HCT116 (cell line): ENCODE results near the gene GALNT15. TPM values are rescaled to one million over a fixed set of nuclear protein-coding genes. Genes with fewer than 3 reads are reported as not detected.

Source experiments
- ATAC-seq: fragments of 200-7000 bp; cut with Tn5 transposase; 2 replicates; pipeline ENCODE4 v1.9.1; 2020; ENCODE audit warnings: mild to moderate bottlenecking, moderate library complexity
- BruUV-seq: library from RNA; stranded (reverse); fragments of 400-500 nt; replicated peaks from 2 replicates; lab custom pipeline; 2021; lab: Mats Ljungman, UMichigan
- CTCF ChIA-PET: fragments of 300-600 bp; sonication (Branson Sonifier 250); formaldehyde crosslinking; loops from one replicate; lab custom pipeline; 2021; ENCODE audit warnings: antibody characterized with exemption; lab: Charles Lee
- POLR2A ChIA-PET: fragments of 300-600, 350-600 bp; sonication (Branson Sonifier 250); formaldehyde crosslinking; loops from one replicate; lab custom pipeline; 2021; ENCODE audit warnings: antibody characterized with exemption; lab: Charles Lee
- RAD21 ChIA-PET, 2 experiments: fragments of 300-600 bp; sonication (Branson Sonifier 250); formaldehyde crosslinking; loops; one replicate each; lab custom pipeline; 2023; ENCODE audit warnings: low total read pairs in 2 of 2; ENCODE audit not compliant: uncharacterized antibody in 2 of 2, unreplicated experiment in 2 of 2, low non-redundant PET in 1 of 2; lab: Charles Lee
- DNase-seq: peaks from one replicate; pipeline ENCODE4 v3.0.0-alpha.2; 2010; ENCODE audit warnings: low read depth, low spot score
- H2AFZ ChIP-seq: fragments of 200-600 bp; shearing (Covaris generic), sonication (generic); 2 replicates; pipeline ENCODE4 v1.6.1; 2017; ENCODE audit warnings: low read depth, mixed run types, mixed read lengths, antibody characterized with exemption, low read length; ENCODE audit not compliant: poor library complexity, severe bottlenecking
- H3K27ac ChIP-seq: 2 replicates; pipeline ENCODE4 v1.5.1; 2012; ENCODE audit warnings: low read depth, low read length
- H3K27me3 ChIP-seq: fragments of 200-600 bp; sonication (generic); 2 replicates; pipeline ENCODE4 v1.6.1; 2016; ENCODE audit warnings: mixed run types, low read length, mixed read lengths; ENCODE audit not compliant: insufficient read depth
- H3K36me3 ChIP-seq, 2 experiments: fragments of 200-500 bp in 1 of 2; fragments of 200-600 bp in 1 of 2; sonication (Bioruptor generic) in 1 of 2; sonication (generic) in 1 of 2; 2 replicates each; pipeline versions ENCODE4 v1.5.1 to v1.6.1; 2014 to 2016; ENCODE audit warnings: low read length in 2 of 2, inconsistent platforms in 1 of 2, mixed read lengths in 1 of 2, mixed run types in 1 of 2; ENCODE audit not compliant: insufficient read depth in 2 of 2, control insufficient read depth in 1 of 2
- H3K4me1 ChIP-seq, 2 experiments: fragments of 200-600 bp in 1 of 2; sonication (generic) in 1 of 2; 2 replicates each; pipeline versions ENCODE4 v1.5.1 to v1.6.1; 2012 to 2017; ENCODE audit warnings: low read length in 2 of 2, inconsistent platforms in 1 of 2, mild to moderate bottlenecking in 1 of 2, mixed read lengths in 1 of 2, mixed run types in 1 of 2, moderate library complexity in 1 of 2; ENCODE audit not compliant: insufficient read depth in 2 of 2, control insufficient read depth in 1 of 2
- H3K4me2 ChIP-seq: fragments of 200-600 bp; sonication (generic); 2 replicates; pipeline ENCODE4 v1.6.1; 2017; ENCODE audit warnings: mixed run types, low read length, mixed read lengths
- H3K4me3 ChIP-seq, 2 experiments: fragments of 200-600 bp in 1 of 2; sonication (generic) in 1 of 2; replicated peaks in 1 of 2; 2 replicates each; pipeline ENCODE4 v1.5.1; 2011 to 2016; ENCODE audit warnings: low read length in 2 of 2, control low read depth in 1 of 2, low read depth in 1 of 2, mild to moderate bottlenecking in 1 of 2, mixed read lengths in 1 of 2, mixed run types in 1 of 2
- H3K79me2 ChIP-seq: fragments of 200-600 bp; sonication (generic); 2 replicates; pipeline ENCODE4 v1.6.1; 2017; ENCODE audit warnings: mild to moderate bottlenecking, mixed run types, low read length, moderate library complexity, mixed read lengths; ENCODE audit not compliant: insufficient read depth
- H3K9ac ChIP-seq: fragments of 200-600 bp; sonication (generic); 2 replicates; pipeline ENCODE4 v1.6.1; 2016; ENCODE audit warnings: low read length, mixed read lengths
- H3K9me2 ChIP-seq: fragments of 200-600 bp; sonication (generic), shearing (Covaris generic); 2 replicates; pipeline ENCODE4 v1.6.1; 2017; ENCODE audit warnings: mixed run types, mild to moderate bottlenecking, moderate library complexity; ENCODE audit not compliant: insufficient read depth
- H3K9me3 ChIP-seq, 2 experiments: fragments of 200-500 bp in 1 of 2; fragments of 200-600 bp in 1 of 2; sonication (Bioruptor generic) in 1 of 2; sonication (generic) in 1 of 2; 2 replicates each; pipeline ENCODE4 v1.6.1; 2014 to 2017; ENCODE audit warnings: low read length in 2 of 2, mixed read lengths in 2 of 2, inconsistent platforms in 1 of 2, low read depth in 1 of 2, mild to moderate bottlenecking in 1 of 2, mixed run types in 1 of 2, moderate library complexity in 1 of 2; ENCODE audit not compliant: control insufficient read depth in 1 of 2, insufficient read depth in 1 of 2
- H4K20me1 ChIP-seq: fragments of 200-600 bp; sonication (generic), shearing (Covaris generic); 2 replicates; pipeline ENCODE4 v1.6.1; 2017; ENCODE audit warnings: mixed run types, mild to moderate bottlenecking, moderate library complexity; ENCODE audit not compliant: insufficient read depth
- CBX3 ChIP-seq: IDR thresholded peaks from 2 replicates; pipeline ENCODE4 v1.6.1; 2012; ENCODE audit warnings: low read depth
- CEBPB ChIP-seq: IDR thresholded peaks from 2 replicates; pipeline ENCODE4 v1.6.1; 2012; ENCODE audit warnings: low read depth
- CTCF ChIP-seq, 3 experiments: fragments of 200-600 bp in 1 of 3; sonication (generic) in 1 of 3; IDR thresholded peaks in 2 of 3; conservative IDR thresholded peaks in 1 of 3; 2 replicates each; pipeline ENCODE4 v1.5.1; 2012 to 2017; ENCODE audit warnings: low read depth in 2 of 3, low read length in 2 of 3, antibody characterized with exemption in 1 of 3, borderline replicate concordance in 1 of 3, control low read depth in 1 of 3, mild to moderate bottlenecking in 1 of 3, mixed read lengths in 1 of 3, mixed run types in 1 of 3, moderate library complexity in 1 of 3; ENCODE audit not compliant: insufficient read depth in 1 of 3
- EGR1 ChIP-seq: IDR thresholded peaks from 2 replicates; pipeline ENCODE4 v1.6.1; 2012; ENCODE audit warnings: low read depth
- ELF1 ChIP-seq: IDR thresholded peaks from 2 replicates; pipeline ENCODE4 v1.6.1; 2012; ENCODE audit warnings: low read depth, borderline replicate concordance
- EZH2 ChIP-seq: fragments of 200-600 bp; sonication (generic); IDR thresholded peaks from 2 replicates; pipeline ENCODE4 v1.6.1; 2017; ENCODE audit warnings: antibody characterized with exemption, mixed run types
- EZH2phosphoT487 ChIP-seq: fragments of 200-600 bp; IDR thresholded peaks from 2 replicates; pipeline ENCODE4 v1.6.1; 2018; ENCODE audit warnings: antibody characterized with exemption, borderline replicate concordance
- FOSL1 ChIP-seq: IDR thresholded peaks from 2 replicates; pipeline ENCODE4 v1.6.1; 2012; ENCODE audit warnings: low read depth
- MAX ChIP-seq: IDR thresholded peaks from 2 replicates; pipeline ENCODE4 v1.6.1; 2012
- POLR2A ChIP-seq: IDR thresholded peaks from 2 replicates; pipeline ENCODE4 v1.7.0; 2011; ENCODE audit warnings: borderline replicate concordance; ENCODE audit not compliant: insufficient read depth, insufficient read length; ENCODE audit errors: extremely low read depth
- SP1 ChIP-seq: IDR thresholded peaks from 2 replicates; pipeline ENCODE4 v1.6.1; 2012; ENCODE audit warnings: low read depth
- SRF ChIP-seq: IDR thresholded peaks from 2 replicates; pipeline ENCODE4 v1.6.1; 2012; ENCODE audit warnings: low read depth
- TCF7L2 ChIP-seq: IDR thresholded peaks from 2 replicates; pipeline ENCODE4 v1.7.0; 2011; ENCODE audit warnings: borderline replicate concordance, inconsistent platforms; ENCODE audit not compliant: insufficient read depth, insufficient read length; ENCODE audit errors: extremely low read depth
- ZNF274 ChIP-seq: fragments of 200-500 bp; sonication (Bioruptor generic); IDR thresholded peaks from 2 replicates; pipeline ENCODE4 v1.6.1; 2014; ENCODE audit warnings: mild to moderate bottlenecking, low read depth, low read length, inconsistent platforms
- intact Hi-C: fragments of 100-400 bp; cut with micrococcal nuclease; formaldehyde crosslinking; loops from 2 replicates; pipeline ENCODE4 v1.10.0; 2022
- total RNA-seq: library from RNA; stranded (reverse); gene quantifications from one replicate; pipeline ENCODE4 v1.2.1, GENCODE V29; 2021; ENCODE audit not compliant: unreplicated experiment
- TF ChIP-seq, protein P1 (sequence below): IDR thresholded peaks from 2 replicates; pipeline ENCODE4 v1.6.1; 2012; ENCODE audit warnings: low read depth

Gene GALNT15
- total RNA-seq, 1 experiment from 2014 or later, result 0.05 TPM

- Histone ChIP-seq H3K36me3 (no peaks in the 10 kb centered on the region), H3K4me2 (no peak overlapping the region), H3K9ac (no peak overlapping the region), H3K9me3 (no peaks in the 10 kb centered on the region), H3K27ac (no peak overlapping the region), H3K27me3 (no peaks in the 10 kb centered on the region), H3K4me1 (peaks cover 0 to 4% of the 10 kb centered on the region in 2 experiments; a peak in 1 of 4 replicates), H2AFZ (no peak overlapping the region)
- no peak for ATAC-seq
- RAD21 ChIA-PET, result no interaction called here
- no peak for DNase-seq
- TF ChIP-seq SRF (no peak), EZH2phosphoT487 (no peak), ZNF274 (no peak), TCF7L2 (no peak), EGR1 (no peak), POLR2A (no peak), CTCF (IDR thresholded peaks at IDR 0.05 in 2 of 3, conservative IDR thresholded peaks at IDR 0.05 in 1 of 3; ENCODE audit: borderline replicate concordance in 1 of 3, insufficient read depth in 1 of 3, low read depth in 2 of 3, low read length in 2 of 3) (no peak), CEBPB (no peak), ELF1 (no peak), FOSL1 (no peak), CBX3 (no peak), EZH2 (no peak), MAX (no peak), SP1 (no peak)
- TF ChIP-seq, protein P1, sequence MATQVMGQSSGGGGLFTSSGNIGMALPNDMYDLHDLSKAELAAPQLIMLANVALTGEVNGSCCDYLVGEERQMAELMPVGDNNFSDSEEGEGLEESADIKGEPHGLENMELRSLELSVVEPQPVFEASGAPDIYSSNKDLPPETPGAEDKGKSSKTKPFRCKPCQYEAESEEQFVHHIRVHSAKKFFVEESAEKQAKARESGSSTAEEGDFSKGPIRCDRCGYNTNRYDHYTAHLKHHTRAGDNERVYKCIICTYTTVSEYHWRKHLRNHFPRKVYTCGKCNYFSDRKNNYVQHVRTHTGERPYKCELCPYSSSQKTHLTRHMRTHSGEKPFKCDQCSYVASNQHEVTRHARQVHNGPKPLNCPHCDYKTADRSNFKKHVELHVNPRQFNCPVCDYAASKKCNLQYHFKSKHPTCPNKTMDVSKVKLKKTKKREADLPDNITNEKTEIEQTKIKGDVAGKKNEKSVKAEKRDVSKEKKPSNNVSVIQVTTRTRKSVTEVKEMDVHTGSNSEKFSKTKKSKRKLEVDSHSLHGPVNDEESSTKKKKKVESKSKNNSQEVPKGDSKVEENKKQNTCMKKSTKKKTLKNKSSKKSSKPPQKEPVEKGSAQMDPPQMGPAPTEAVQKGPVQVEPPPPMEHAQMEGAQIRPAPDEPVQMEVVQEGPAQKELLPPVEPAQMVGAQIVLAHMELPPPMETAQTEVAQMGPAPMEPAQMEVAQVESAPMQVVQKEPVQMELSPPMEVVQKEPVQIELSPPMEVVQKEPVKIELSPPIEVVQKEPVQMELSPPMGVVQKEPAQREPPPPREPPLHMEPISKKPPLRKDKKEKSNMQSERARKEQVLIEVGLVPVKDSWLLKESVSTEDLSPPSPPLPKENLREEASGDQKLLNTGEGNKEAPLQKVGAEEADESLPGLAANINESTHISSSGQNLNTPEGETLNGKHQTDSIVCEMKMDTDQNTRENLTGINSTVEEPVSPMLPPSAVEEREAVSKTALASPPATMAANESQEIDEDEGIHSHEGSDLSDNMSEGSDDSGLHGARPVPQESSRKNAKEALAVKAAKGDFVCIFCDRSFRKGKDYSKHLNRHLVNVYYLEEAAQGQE, result no peak
- TF ChIP-seq, all 23 proteins: peak for 0
- BruUV-seq, result no TSS peak
- H4K20me1 ChIP-seq, result no peaks in the 10 kb centered on the region
- intact Hi-C loops, result no loop called here
- no peak overlapping the region for H3K4me3 ChIP-seq
- POLR2A ChIA-PET, result no interaction called here
- H3K9me2 ChIP-seq, result no peaks in the 10 kb centered on the region
- H3K79me2 ChIP-seq, result no peaks in the 10 kb centered on the region
- CTCF ChIA-PET, result no interaction called here
Measured at GRCh38 chr3:16252243-16252978, 77.9 kb downstream of the GALNT15 start.
